ENCODE results near the gene METTL2B. TPM values are rescaled to one million over a fixed set of nuclear protein-coding genes. Genes with fewer than 3 reads are reported as not detected.
"Not testable (repeated sequence)": the region's sequence is repeated elsewhere in the genome, so short reads cannot be mapped to it uniquely, and the experiment has no call there.

Gene METTL2B
- 32.1 and 36.8 TPM in 2 replicates for total RNA-seq (ENCODE audit: low replicate concordance)
- long read RNA-seq, full-length matches to known transcripts: 61 of 89 reads
- long read RNA-seq, partial matches to known transcripts: 6 of 89 reads
- long read RNA-seq, other reads (novel, unspliced or antisense): 22 of 89 reads

GRCh38 chr7:128476402-128477335, at the start of gene METTL2B:
Gene METTL2B (plus strand): TSS chr7:128476748. CDS start chr7:128476766, 18 bp downstream.
- Mint-ChIP-seq H3K4me3 (peak within 1 kb of the TSS; percentile 99), H3K27ac (peak within 1 kb of the TSS; percentile 97), H3K4me1 (ENCODE audit: unreplicated experiment) (peaks cover 19% of the 10 kb centered on the region)
- peak; percentile 91 for DNase-seq (ENCODE audit: extremely low spot score, unreplicated experiment)
- TF ChIP-seq CTCF (conservative IDR thresholded peaks at IDR 0.05): peak; percentile 70
- not testable (repeated sequence) for H3K9me3 Mint-ChIP-seq, H3K36me3 Mint-ChIP-seq, H3K27me3 Mint-ChIP-seq

GRCh38 chr7:128427289-128427891, 49.2 kb upstream of the METTL2B start:
- Mint-ChIP-seq H3K4me3 (no peak overlapping the region), H3K36me3 (no peaks in the 10 kb centered on the region)
- DNase-seq (ENCODE audit: extremely low spot score, unreplicated experiment): no peak

GRCh38 chr7:128430207-128430606, 46.3 kb upstream of the METTL2B start:
- H3K4me1 Mint-ChIP-seq (ENCODE audit: unreplicated experiment): peaks cover 13% of the 10 kb centered on the region
- H3K27me3 Mint-ChIP-seq: peaks cover 6% of the 10 kb centered on the region
- no peak for TF ChIP-seq CTCF (conservative IDR thresholded peaks at IDR 0.05)
- no peak overlapping the region for H3K4me3 Mint-ChIP-seq
- no peak for DNase-seq (ENCODE audit: extremely low spot score, unreplicated experiment)
- H3K27ac Mint-ChIP-seq: no peak overlapping the region
- H3K36me3 Mint-ChIP-seq: no peaks in the 10 kb centered on the region
- H3K9me3 Mint-ChIP-seq: no peaks in the 10 kb centered on the region

More at GRCh38 chr7:128427289-128427891, 49.2 kb upstream of the METTL2B start:
- no peaks in the 10 kb centered on the region for H3K9me3 Mint-ChIP-seq
- peaks cover 3% of the 10 kb centered on the region for H3K27me3 Mint-ChIP-seq
- peaks cover 13% of the 10 kb centered on the region for H3K4me1 Mint-ChIP-seq (ENCODE audit: unreplicated experiment)
- peak; percentile 87 for TF ChIP-seq CTCF (conservative IDR thresholded peaks at IDR 0.05)
- H3K27ac Mint-ChIP-seq: no peak overlapping the region

GRCh38 chr7:128431221-128431620, 45.3 kb upstream of the METTL2B start:
- Mint-ChIP-seq H3K4me1 (ENCODE audit: unreplicated experiment) (peaks cover 15% of the 10 kb centered on the region), H3K27me3 (peaks cover 6% of the 10 kb centered on the region), H3K36me3 (no peaks in the 10 kb centered on the region), H3K4me3 (no peak overlapping the region), H3K27ac (no peak overlapping the region), H3K9me3 (no peaks in the 10 kb centered on the region)
- no peak for TF ChIP-seq CTCF (conservative IDR thresholded peaks at IDR 0.05)
- DNase-seq (ENCODE audit: extremely low spot score, unreplicated experiment): no peak

GRCh38 chr7:128431754-128432153, 44.8 kb upstream of the METTL2B start:
- Mint-ChIP-seq H3K36me3 (no peaks in the 10 kb centered on the region), H3K27me3 (peaks cover 6% of the 10 kb centered on the region), H3K4me3 (no peak overlapping the region), H3K9me3 (no peaks in the 10 kb centered on the region), H3K4me1 (ENCODE audit: unreplicated experiment) (peaks cover 15% of the 10 kb centered on the region), H3K27ac (no peak overlapping the region)
- DNase-seq (ENCODE audit: extremely low spot score, unreplicated experiment): no peak
- no peak for TF ChIP-seq CTCF (conservative IDR thresholded peaks at IDR 0.05)
